ENCODE data around the gene MIPOL1.

- TF ChIP-seq POLR2A (IDR thresholded peaks at IDR 0.05; ENCODE audit: low read depth, low read length) (no peak), POLR2AphosphoS5 (IDR thresholded peaks at IDR 0.05; ENCODE audit: low read depth, low read length) (no peak)
Observed at GRCh38 chr14:37539992-37540391, 342.3 kb downstream of the MIPOL1 start.
